ENCODE results near the gene MDN1.

- no peak for TF ChIP-seq POLR2AphosphoS5 (IDR thresholded peaks at IDR 0.05)
- no peak for TF ChIP-seq CTCF (IDR thresholded peaks at IDR 0.05)
- TF ChIP-seq POLR2A (IDR thresholded peaks at IDR 0.05), result no peak
These were observed 200.0 kb downstream of the MDN1 start for GRCh38 chr6:89619567-89619966.

Data from gastroesophageal sphincter (tissue), 3 donors.